ENCODE measurements around the gene HDHD5. TPM values are rescaled to one million over a fixed set of nuclear protein-coding genes. Genes with fewer than 3 reads are reported as not detected.
A peak's percentile ranks its signal among the peaks of the same experiment; 100 is the strongest.

The HDHD5 gene
- total and polyA plus RNA-seq, 7 donors = 24.6 to 68.3 (median 33.9) TPM

DNA sequence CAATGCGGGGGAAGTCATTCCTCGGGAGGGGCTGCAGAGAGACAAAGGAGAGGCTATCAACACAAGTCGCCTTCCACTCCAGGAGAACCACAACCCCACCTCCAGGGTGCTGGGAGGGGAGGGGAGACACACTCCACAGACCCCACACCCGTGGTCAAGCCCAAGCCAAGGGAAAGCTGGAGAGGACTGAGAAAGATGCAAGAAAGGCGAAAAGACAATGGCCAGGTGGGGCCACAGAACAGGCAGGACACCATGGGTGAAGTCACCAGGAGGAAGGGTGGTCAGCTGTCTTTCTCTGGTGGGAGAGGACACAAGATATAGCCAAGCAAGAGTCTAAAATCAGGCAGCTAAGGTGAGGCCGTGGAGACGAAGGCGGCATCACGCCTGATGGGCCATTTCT, 16.0 kb downstream of the HDHD5 start:
- Histone ChIP-seq H3K27ac (no peak overlapping the region), H3K4me1 (peaks cover 32% of the 10 kb centered on the region), H3K9me3 (no peaks in the 10 kb centered on the region), H3K4me3 (no peak overlapping the region), H3K27me3 (ENCODE audit: insufficient read depth in 3 of 3, low read length in 2 of 3) (no peaks in the 10 kb centered on the region), H3K36me3 (ENCODE audit: insufficient read depth in 1 of 2, low read depth in 1 of 2) (peaks cover 0 to 59% of the 10 kb centered on the region in 2 donors)
- intact Hi-C loops (cut with DNase I) = no loop called here
- TF ChIP-seq, protein P1, sequence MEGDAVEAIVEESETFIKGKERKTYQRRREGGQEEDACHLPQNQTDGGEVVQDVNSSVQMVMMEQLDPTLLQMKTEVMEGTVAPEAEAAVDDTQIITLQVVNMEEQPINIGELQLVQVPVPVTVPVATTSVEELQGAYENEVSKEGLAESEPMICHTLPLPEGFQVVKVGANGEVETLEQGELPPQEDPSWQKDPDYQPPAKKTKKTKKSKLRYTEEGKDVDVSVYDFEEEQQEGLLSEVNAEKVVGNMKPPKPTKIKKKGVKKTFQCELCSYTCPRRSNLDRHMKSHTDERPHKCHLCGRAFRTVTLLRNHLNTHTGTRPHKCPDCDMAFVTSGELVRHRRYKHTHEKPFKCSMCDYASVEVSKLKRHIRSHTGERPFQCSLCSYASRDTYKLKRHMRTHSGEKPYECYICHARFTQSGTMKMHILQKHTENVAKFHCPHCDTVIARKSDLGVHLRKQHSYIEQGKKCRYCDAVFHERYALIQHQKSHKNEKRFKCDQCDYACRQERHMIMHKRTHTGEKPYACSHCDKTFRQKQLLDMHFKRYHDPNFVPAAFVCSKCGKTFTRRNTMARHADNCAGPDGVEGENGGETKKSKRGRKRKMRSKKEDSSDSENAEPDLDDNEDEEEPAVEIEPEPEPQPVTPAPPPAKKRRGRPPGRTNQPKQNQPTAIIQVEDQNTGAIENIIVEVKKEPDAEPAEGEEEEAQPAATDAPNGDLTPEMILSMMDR (IDR thresholded peaks at IDR 0.05) = no peak
- WGBS, 3 donors = 90 to 93% (median 93%) methylated on average over 9 of the region's 9 CpGs
- no peak for ATAC-seq
- no peak for DNase-seq

DNA sequence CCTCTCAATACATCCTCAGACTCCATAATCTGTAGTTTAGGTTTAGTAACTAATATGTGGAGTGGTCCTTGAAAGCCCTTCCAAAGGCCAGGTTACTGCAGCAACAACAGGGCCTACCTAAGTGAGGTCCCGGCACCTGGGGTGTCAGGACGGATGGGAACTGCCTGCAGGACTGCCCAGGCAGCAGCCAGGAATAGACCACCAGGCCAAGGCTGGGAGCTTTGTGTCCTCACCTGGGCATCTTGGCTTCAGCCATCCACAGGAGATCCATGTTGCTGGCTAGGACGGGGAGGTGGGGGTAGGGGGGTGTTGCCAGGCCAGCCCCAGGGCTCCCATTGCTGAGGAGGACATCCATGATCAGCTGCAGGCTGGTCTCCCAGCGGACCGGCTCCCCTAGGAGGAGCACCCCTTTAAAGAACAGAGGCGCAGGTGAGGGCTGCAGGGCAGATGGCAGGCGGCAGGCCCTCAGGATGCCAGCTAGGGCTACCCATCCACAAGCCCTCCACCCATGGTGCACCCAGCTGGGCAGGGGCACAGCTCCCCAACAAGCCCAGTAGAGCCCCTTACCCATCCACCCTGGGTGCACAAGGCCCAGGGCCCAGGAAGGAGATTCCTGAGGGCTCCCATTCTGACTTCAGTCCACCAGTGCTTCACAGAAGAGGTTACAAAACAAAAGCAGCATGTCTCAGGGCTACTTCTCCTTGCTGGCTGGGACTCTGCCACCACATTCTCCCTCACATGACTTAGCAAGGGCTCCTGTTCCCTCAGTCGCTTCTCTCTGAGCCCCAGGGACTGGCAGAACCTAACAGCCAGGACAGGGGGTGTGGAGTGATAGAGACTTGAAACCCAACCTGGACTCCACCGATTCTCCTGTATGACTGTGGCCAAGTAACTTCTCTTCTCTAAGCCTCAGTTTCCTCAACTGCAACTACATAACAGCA, 18.0 kb downstream of the HDHD5 start:
- no peaks in the 10 kb centered on the region for H3K9me3 ChIP-seq
- peak overlapping the region; percentile 80 for H3K27ac ChIP-seq
- ATAC-seq (peak; percentile 63 to 83 (median 67)), DNase-seq (no peak)
- peaks cover 0 to 65% of the 10 kb centered on the region in 2 donors for H3K36me3 ChIP-seq (ENCODE audit: insufficient read depth in 1 of 2, low read depth in 1 of 2)
- whole genome bisulfite sequencing, 3 donors = 77 to 88% (median 82%) methylated on average over 8 to 9 of the region's 9 CpGs
- H3K27me3 ChIP-seq (ENCODE audit: insufficient read depth in 3 of 3, low read length in 2 of 3) = no peaks in the 10 kb centered on the region
- TF ChIP-seq, protein P1 (IDR thresholded peaks at IDR 0.05) = no peak
- H3K4me3 ChIP-seq = no peak overlapping the region
- peaks cover 41% of the 10 kb centered on the region for H3K4me1 ChIP-seq
- intact Hi-C loops (cut with DNase I) = no loop called here

DNA sequence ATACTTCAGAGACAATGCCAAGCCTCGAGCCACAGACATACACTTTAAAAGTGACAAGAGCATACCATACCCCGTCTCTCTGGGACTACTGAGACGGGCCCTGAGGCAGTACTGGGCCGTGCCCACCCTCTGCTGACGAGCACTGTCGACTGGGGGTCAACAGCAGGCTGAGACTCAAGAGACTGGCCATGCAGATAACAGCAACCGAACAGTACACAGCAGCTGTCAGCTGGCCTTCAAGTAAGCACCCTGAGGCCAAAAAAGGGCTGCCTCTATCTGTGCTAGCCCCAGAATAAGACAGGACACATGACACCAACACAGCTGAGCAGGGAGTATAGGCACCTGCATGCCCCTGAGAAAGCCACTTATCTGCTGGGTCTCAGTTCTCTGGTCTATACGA, 19.1 kb downstream of the HDHD5 start:
- Histone ChIP-seq H3K27ac (peak overlapping the region; percentile 80), H3K4me3 (no peak overlapping the region), H3K4me1 (peaks cover 41% of the 10 kb centered on the region), H3K27me3 (ENCODE audit: insufficient read depth in 3 of 3, low read length in 2 of 3) (no peaks in the 10 kb centered on the region), H3K9me3 (no peaks in the 10 kb centered on the region), H3K36me3 (ENCODE audit: insufficient read depth in 1 of 2, low read depth in 1 of 2) (peaks cover 0 to 58% of the 10 kb centered on the region in 2 donors)
- ATAC-seq (peak; percentile 71 to 86 (median 82)), DNase-seq (no peak)
- TF ChIP-seq, protein P1 (IDR thresholded peaks at IDR 0.05) = no peak
- WGBS, 3 donors = 28 to 37% (median 36%) methylated on average over 8 of the region's 8 CpGs
- intact Hi-C loops (cut with DNase I) = no loop called here

DNA sequence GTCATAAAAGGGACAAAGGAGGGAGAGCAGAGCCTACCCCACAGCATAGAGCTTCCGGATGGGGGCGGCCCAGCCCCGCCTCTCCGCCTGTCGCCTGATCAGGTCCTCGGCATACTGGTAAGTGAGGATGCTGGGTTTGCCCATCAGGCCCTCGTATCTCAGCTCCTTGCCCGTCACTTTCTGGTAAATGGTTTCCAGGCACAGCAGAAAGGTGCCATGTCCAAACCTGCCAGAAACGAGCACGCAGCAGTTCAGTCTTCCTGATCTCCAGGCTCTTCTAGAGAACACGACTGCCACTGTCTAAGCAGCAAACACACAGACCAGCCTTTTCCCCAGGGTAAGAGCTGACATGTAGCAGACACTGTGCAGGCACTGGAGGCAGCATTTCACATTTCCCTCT, 20.6 kb downstream of the HDHD5 start:
- no peaks in the 10 kb centered on the region for H3K9me3 ChIP-seq
- TF ChIP-seq, protein P1 (IDR thresholded peaks at IDR 0.05) = no peak
- DNase-seq = no peak
- no peak overlapping the region for H3K4me3 ChIP-seq
- intact Hi-C loops (cut with DNase I) = no loop called here
- H3K27me3 ChIP-seq (ENCODE audit: insufficient read depth in 3 of 3, low read length in 2 of 3) = no peaks in the 10 kb centered on the region
- no peak overlapping the region for H3K27ac ChIP-seq
- ATAC-seq = no peak
- H3K36me3 ChIP-seq (ENCODE audit: insufficient read depth in 1 of 2, low read depth in 1 of 2) = peaks cover 0 to 43% of the 10 kb centered on the region in 2 donors
- H3K4me1 ChIP-seq = peaks cover 41% of the 10 kb centered on the region
- WGBS, 3 donors = 86 to 93% (median 87%) methylated on average over 11 of the region's 11 CpGs
